CD4-positive, alpha-beta T cell treated with Interferon gamma for 1 hour (primary cell): ENCODE data around the gene B4GALT6.
"Not testable (repeated sequence)": the region's sequence is repeated elsewhere in the genome, so short reads cannot be mapped to it uniquely, and the experiment has no call there.

Experiments used
- DNase-seq: peaks from one replicate; pipeline ENCODE4 v3.0.0-alpha.2; 2020

B4GALT6 gene, protein sequence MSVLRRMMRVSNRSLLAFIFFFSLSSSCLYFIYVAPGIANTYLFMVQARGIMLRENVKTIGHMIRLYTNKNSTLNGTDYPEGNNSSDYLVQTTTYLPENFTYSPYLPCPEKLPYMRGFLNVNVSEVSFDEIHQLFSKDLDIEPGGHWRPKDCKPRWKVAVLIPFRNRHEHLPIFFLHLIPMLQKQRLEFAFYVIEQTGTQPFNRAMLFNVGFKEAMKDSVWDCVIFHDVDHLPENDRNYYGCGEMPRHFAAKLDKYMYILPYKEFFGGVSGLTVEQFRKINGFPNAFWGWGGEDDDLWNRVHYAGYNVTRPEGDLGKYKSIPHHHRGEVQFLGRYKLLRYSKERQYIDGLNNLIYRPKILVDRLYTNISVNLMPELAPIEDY

GRCh38 chr18:31684279-31685096 lies at the start of gene B4GALT6:
Gene B4GALT6, minus strand, starts transcription at chr18:31684581. Its CDS starts 155 bp downstream, at chr18:31684426.
- peak; percentile 15 for DNase-seq

- DNase-seq: no peak
Observed at GRCh38 chr18:31731628-31732027, 47.2 kb upstream of the B4GALT6 start.

- DNase-seq: not testable (repeated sequence)
Observed at GRCh38 chr18:31729196-31729595, 44.8 kb upstream of the B4GALT6 start.

DNA sequence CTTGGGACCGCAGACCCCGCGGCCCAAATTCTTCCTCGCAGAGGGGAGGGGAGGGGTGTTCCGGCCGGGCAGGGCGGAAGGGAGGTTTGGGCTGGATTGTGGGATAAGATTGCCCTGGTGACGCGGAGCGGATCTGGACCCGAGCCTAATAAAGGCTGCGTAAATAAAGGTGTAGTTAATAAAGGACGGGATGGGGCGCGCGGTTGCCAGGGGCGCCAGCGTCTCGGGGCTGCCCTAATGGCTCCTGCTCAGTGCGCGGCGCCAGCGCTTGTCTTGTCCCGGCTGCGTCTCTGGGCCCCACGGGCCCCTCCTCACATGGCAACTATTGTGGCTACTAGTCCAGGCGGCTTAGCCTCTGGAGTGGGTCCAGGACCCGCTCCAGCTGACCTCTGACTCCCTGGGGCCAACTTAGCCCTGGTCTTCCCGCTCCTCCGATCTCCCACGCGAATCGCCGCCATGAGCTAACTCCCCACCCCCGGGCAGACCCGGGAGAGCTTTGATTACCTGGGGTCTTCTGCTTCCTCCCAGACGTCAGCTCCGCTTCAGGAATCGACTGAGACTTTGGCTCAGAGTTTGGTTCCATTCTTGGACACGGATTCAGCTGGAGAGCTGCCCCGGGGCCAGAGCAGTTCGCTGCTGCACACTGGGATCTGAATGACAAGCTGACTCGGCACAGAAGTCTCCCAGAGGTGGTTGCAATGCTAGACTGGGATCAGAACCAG lies 39.8 kb upstream of the B4GALT6 start:
- no peak for DNase-seq

DNA sequence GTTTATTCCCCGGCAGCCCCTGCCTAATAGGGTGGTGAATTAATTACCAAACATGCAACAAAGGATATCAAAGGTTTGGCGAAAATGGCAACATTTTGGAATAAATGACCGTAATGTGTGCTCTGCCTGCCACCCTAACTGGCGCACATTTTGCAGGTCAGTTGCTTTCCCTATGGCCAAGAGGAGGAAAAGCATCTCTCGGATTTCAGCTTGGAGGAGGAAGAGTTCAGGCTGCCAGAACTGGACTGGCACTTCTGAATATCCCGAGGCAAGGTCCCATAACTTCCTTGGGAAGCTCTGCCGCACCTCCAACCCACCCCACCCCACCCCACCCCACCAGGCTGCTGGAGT lies 39.2 kb upstream of the B4GALT6 start:
- no peak for DNase-seq

GRCh38 chr18:31722369-31722957 lies 38.1 kb upstream of the B4GALT6 start:
- peak; percentile 61 for DNase-seq

DNA sequence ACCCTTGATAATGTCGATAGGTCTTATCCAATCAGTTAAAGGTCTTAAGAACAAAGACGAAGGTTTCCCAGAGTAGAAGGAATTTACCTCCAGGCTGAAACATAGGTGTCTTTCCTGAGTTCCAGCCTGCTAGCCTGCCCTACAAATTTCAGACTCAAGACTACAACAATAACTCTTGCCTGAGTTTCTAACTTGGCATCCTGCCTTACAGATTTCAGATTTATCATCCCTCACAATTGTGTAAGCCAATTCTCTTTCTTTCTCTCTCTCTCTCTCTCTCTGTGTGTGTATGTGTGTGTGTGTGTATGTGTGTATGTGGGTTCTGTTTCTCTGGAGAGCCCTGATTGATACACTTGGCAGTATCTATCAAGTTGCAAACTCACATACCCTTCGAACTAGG lies 37.2 kb upstream of the B4GALT6 start:
- DNase-seq: no peak

GRCh38 chr18:31720867-31721266 lies 36.5 kb upstream of the B4GALT6 start:
- no peak for DNase-seq

DNA sequence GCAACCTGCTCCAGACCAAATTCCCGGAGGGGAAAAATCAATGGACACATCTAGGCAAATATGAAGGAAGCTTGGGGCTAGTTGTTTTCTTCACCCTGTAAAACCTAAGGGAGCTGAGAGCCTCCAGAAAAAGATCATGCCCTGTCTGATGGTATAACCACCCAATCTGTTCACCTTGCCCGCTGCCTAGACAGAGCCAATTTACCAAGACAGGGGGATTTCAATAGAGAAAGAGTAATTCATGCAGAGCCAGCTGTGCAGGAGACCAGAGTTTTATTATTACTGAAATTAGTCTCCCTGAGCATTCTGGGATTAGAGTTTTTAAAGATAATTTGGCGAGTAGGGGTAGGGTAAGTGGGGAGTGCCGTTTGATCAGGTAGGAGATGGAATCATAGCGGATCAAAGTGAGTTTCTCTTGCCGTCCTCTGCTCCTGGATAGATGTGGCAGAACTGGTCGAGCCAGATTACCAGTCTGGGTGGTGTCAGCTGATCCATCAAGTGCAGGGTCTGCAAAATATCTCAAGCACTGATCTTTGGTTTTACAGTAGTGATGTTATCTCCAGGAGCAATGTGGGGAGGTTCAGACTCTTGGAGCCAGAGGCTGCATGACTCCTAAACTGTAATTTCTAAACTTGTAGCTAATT lies 35.1 kb upstream of the B4GALT6 start:
- no peak for DNase-seq

DNA sequence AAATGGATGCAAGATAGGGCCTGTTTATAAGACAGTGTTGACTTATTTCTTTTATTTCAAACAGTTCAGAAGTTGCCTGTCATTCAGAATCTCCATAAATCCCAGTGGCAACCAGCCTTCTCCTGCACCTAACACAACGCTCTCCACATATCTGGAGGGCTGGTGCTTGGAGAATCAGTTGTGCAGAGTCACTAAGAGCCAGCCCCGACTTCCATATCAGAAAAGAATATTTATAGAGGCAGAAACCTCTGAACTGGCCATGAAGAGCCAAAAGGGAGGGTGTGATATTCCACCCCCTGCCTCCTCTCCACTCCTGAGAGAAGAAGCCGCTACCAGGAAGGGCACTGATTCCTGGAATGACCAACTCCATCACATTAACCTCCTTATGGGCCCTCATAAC lies 34.0 kb upstream of the B4GALT6 start:
- no peak for DNase-seq

GRCh38 chr18:31716362-31716761 lies 32.0 kb upstream of the B4GALT6 start:
- no peak for DNase-seq

DNA sequence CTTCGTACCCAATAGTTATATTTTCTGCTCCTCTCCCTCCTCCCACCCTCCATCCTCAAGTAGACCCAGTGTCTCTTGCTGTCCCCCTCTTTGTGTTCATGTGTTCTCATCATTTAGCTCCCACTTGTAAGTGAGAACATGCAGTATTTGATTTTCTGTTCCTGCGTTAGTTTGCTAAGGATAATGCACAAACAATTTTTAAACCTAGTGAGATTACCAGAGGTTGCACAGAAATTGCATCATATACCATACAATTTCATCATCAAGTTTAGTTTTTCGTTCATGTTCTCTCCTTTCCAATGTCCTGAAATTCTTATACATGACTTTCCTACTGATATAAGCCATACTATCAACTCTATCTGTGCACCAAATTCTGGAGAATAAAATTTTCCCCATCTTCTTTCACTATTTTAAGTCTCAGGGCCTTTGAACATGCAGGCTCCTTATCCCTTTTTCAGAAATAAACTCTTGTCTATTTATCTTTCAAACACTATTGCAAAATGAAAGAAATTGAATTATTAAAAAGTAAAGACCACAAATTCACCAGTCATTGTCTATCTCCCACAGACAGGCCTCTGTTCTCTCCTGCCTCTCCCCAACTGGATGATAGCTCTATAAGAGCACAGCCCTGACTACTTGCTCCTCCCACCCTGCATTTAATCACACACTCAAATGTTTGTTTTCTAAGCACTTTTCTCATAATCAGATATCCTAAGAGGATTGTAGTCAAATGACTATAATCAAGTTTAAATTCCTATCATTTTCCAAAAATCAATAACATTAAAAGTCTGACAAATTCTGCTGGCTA lies 27.2 kb upstream of the B4GALT6 start:
- DNase-seq: no peak

GRCh38 chr18:31710826-31711225 lies 26.4 kb upstream of the B4GALT6 start:
- no peak for DNase-seq

DNA sequence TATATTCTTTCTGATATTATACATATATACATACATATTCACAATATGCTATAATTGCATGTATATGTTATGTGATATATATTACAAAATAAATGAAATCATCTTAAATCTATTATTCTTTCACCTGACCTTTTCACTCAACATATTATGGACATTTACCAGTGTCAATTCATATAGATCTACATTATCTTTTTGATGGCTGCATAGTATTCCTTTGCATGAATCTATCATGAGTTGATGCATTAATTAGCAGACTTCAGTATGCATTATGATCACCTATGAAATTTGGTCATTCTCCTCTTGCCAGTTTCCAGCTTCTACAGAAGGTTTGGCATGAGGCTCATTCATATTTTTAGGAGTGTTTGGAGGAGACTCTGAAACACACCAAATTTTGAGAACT lies 23.4 kb upstream of the B4GALT6 start:
- no peak for DNase-seq

- no peak for DNase-seq
Observed at GRCh38 chr18:31702449-31702848, 18.1 kb upstream of the B4GALT6 start.

- DNase-seq: no peak
Observed at GRCh38 chr18:31701744-31702143, 17.4 kb upstream of the B4GALT6 start.

DNA sequence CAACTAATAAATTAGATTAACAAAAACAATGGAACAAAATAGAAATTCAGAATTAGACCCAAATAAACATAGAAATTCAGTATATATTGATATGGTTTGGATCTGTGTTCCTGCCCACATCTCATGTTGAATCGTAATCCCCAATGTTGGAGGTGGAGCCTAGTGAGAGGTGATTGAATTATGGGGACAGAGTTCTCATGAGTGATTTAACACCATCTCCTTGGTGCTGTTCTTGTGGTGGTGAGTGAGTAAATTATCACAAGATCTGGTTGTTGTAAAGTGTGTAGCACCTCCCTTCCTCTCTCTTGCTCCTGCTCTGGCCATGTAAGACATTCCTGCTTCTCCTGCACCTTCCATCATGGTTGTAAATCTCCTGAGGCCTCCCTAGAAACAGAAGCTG lies 16.6 kb upstream of the B4GALT6 start:
- DNase-seq: no peak

DNA sequence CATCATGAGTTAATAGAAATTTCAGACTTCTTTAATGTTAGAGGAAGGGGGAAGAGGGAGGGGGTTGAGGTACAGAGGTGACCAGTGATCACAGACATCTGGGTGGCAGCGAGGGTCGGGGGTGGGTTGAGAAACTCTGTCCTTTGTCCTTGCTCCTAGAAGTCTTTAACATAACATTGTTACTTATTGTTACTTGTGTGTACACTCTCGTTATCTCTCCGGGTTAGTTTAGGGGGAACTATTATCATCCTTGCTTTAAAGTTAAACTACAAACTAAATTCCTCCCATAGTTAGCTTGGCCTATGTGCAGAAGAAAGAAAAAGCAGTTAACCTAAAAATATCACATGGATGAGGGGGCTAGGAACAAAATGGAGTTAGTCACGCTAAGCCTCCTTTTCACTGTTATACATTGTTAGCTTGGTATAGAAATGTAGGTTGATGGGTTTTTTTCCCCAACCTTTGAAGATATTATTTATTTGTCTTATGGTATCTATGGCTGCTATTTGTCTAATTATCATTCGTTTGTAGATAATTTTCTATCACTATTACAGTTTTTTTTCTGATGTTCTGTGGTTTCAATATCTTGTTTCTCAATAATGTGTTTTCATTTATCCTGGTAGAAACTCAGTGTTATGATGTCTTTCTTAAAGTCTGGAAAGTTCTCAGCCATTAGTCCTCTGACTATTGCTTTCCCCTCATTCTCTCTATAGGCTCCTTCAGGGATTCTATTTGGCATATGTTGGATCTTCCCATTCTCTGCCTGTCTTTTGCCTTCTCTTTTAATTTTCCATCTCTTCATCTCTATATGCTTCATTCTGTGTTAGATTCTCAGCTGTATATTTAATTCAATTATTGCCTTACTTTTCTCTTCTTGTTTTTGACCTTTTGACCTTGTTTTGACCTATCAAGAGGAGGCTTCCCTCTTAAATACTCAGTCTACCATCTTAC lies 13.2 kb upstream of the B4GALT6 start:
- no peak for DNase-seq

DNA sequence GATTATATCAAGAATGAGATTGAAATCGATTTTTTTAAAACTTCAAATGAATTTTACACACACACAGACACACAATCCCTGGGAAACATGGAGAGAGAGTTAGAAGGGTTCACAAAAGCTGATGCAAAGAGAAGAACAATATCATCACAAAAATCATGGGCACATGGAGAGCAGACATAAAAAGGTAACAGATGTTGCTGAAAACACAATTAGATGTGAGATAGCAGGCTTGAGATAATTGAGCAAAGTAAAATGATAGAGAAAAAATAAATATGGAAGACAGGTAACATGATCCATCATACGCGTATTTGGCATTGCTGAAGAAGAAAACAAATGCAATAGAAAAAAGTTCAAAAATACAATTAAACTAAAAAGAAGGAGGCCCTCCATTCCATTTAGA lies 11.6 kb upstream of the B4GALT6 start:
- DNase-seq: no peak

- no peak for DNase-seq
Observed at GRCh38 chr18:31694297-31694696, 9.9 kb upstream of the B4GALT6 start.

DNA sequence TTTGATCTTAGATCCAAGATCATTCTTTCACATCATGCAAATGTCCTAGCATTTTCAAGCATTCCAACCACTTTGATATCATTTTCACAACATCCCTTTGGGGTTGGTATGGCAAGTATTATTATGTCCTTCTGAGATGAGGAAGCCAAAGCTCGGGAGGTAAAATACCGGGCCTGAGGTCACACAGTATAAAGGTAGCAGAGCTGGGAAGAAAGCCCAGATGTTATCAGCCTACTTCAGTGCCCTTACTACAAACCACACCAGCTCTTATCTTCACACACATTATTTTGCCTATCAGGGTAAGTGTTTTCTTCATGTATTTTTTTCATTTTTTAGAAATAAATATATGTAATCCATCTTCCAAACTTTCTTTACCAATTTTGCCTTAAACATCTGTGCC lies 4.2 kb upstream of the B4GALT6 start:
- no peak for DNase-seq
